WTC11 (cell line): ENCODE results near the gene EXOSC7.

Experiments used
- CBFB ChIP-seq: sonication (generic); formaldehyde crosslinking; IDR thresholded peaks from 2 replicates; pipeline ENCODE4 v1.8.1; 2022; ENCODE audit warnings: mild to moderate bottlenecking, low read depth, missing genetic modification reagents
- ESRRA ChIP-seq: sonication (generic); formaldehyde crosslinking; IDR thresholded peaks from 2 replicates; pipeline ENCODE4 v1.8.1; 2022; ENCODE audit warnings: mild to moderate bottlenecking, missing genetic modification reagents, borderline replicate concordance
- FOXK1 ChIP-seq: sonication (generic); formaldehyde crosslinking; IDR thresholded peaks from 2 replicates; pipeline ENCODE4 v1.8.0; 2022; ENCODE audit warnings: mild to moderate bottlenecking, moderate library complexity, missing genetic modification reagents
- MYBL2 ChIP-seq: sonication (generic); formaldehyde crosslinking; IDR thresholded peaks from 2 replicates; pipeline ENCODE4 v1.8.1; 2023; ENCODE audit warnings: mild to moderate bottlenecking, moderate library complexity, missing genetic modification reagents
- TP53 ChIP-seq: sonication (generic); formaldehyde crosslinking; IDR thresholded peaks from 2 replicates; pipeline ENCODE4 v1.8.1; 2023; ENCODE audit warnings: mild to moderate bottlenecking, missing genetic modification reagents
- TF ChIP-seq, protein P1 (sequence below): sonication (generic); formaldehyde crosslinking; IDR thresholded peaks from 2 replicates; pipeline ENCODE4 v1.8.0; 2022; ENCODE audit warnings: mild to moderate bottlenecking, missing genetic modification reagents
- TF ChIP-seq, protein P2 (sequence below): fragments of 200-600 bp; IDR thresholded peaks from 2 replicates; pipeline ENCODE4 v1.8.0; 2022; ENCODE audit warnings: antibody characterized with exemption
- TF ChIP-seq, protein P3 (sequence below): sonication (generic); formaldehyde crosslinking; IDR thresholded peaks from 2 replicates; pipeline ENCODE4 v1.8.1; 2023; ENCODE audit warnings: mild to moderate bottlenecking, missing genetic modification reagents
- TF ChIP-seq, protein P4 (sequence below): sonication (generic); formaldehyde crosslinking; IDR thresholded peaks from 2 replicates; pipeline ENCODE4 v1.8.1; 2022; ENCODE audit warnings: low read depth, missing genetic modification reagents, borderline replicate concordance
- TF ChIP-seq, protein P5 (sequence below): sonication (generic); formaldehyde crosslinking; IDR thresholded peaks from 2 replicates; pipeline ENCODE4 v1.8.0; 2022; ENCODE audit warnings: mild to moderate bottlenecking, missing genetic modification reagents
- TF ChIP-seq, protein P6 (sequence below): sonication (generic); formaldehyde crosslinking; IDR thresholded peaks from 2 replicates; pipeline ENCODE4 v1.8.0; 2022; ENCODE audit warnings: mild to moderate bottlenecking, missing genetic modification reagents
- TF ChIP-seq, protein P7 (sequence below): sonication (generic); formaldehyde crosslinking; IDR thresholded peaks from 2 replicates; pipeline ENCODE4 v1.8.1; 2023; ENCODE audit warnings: mild to moderate bottlenecking, missing genetic modification reagents, moderate library complexity

DNA sequence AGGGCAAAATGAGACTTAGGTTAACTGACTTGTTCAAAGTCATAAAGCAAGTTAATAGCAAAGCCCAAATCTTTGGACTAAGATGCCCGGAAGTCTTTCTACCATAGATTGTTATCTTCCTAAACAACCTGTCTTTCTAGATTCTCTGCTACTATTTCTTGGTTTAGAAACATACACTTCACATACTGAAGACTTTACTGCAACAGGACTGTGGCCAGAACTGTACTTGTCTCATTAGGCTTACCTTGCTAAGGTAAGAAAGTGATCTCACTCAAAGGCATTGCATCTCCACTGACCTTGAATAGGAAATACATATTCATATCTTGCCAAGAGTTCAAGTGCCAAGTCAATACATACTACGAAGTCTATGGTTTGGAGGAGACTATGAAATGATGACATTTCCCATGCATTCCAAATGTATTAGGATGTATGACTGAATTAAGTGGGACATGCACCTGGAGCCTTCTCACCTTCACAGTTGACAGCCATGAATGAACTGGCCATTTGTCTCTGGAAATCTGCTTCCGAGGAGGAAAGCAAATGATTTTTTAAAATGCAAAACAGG lies 5.0 kb upstream of the EXOSC7 start:
- TF ChIP-seq, protein P1, sequence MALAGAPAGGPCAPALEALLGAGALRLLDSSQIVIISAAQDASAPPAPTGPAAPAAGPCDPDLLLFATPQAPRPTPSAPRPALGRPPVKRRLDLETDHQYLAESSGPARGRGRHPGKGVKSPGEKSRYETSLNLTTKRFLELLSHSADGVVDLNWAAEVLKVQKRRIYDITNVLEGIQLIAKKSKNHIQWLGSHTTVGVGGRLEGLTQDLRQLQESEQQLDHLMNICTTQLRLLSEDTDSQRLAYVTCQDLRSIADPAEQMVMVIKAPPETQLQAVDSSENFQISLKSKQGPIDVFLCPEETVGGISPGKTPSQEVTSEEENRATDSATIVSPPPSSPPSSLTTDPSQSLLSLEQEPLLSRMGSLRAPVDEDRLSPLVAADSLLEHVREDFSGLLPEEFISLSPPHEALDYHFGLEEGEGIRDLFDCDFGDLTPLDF: no peak
- TF ChIP-seq, protein P2, sequence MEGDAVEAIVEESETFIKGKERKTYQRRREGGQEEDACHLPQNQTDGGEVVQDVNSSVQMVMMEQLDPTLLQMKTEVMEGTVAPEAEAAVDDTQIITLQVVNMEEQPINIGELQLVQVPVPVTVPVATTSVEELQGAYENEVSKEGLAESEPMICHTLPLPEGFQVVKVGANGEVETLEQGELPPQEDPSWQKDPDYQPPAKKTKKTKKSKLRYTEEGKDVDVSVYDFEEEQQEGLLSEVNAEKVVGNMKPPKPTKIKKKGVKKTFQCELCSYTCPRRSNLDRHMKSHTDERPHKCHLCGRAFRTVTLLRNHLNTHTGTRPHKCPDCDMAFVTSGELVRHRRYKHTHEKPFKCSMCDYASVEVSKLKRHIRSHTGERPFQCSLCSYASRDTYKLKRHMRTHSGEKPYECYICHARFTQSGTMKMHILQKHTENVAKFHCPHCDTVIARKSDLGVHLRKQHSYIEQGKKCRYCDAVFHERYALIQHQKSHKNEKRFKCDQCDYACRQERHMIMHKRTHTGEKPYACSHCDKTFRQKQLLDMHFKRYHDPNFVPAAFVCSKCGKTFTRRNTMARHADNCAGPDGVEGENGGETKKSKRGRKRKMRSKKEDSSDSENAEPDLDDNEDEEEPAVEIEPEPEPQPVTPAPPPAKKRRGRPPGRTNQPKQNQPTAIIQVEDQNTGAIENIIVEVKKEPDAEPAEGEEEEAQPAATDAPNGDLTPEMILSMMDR: no peak
- no peak for TF ChIP-seq FOXK1 (CRISPR knock-in tag)
- TF ChIP-seq, protein P3, sequence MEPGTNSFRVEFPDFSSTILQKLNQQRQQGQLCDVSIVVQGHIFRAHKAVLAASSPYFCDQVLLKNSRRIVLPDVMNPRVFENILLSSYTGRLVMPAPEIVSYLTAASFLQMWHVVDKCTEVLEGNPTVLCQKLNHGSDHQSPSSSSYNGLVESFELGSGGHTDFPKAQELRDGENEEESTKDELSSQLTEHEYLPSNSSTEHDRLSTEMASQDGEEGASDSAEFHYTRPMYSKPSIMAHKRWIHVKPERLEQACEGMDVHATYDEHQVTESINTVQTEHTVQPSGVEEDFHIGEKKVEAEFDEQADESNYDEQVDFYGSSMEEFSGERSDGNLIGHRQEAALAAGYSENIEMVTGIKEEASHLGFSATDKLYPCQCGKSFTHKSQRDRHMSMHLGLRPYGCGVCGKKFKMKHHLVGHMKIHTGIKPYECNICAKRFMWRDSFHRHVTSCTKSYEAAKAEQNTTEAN: no peak
- no peak for TF ChIP-seq ESRRA (CRISPR knock-in tag)
- no peak for TF ChIP-seq MYBL2 (CRISPR knock-in tag)
- no peak for TF ChIP-seq TP53 (CRISPR knock-in tag)
- TF ChIP-seq CBFB (CRISPR knock-in tag): no peak
- TF ChIP-seq, protein P4, sequence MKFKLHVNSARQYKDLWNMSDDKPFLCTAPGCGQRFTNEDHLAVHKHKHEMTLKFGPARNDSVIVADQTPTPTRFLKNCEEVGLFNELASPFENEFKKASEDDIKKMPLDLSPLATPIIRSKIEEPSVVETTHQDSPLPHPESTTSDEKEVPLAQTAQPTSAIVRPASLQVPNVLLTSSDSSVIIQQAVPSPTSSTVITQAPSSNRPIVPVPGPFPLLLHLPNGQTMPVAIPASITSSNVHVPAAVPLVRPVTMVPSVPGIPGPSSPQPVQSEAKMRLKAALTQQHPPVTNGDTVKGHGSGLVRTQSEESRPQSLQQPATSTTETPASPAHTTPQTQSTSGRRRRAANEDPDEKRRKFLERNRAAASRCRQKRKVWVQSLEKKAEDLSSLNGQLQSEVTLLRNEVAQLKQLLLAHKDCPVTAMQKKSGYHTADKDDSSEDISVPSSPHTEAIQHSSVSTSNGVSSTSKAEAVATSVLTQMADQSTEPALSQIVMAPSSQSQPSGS (CRISPR knock-in tag): no peak
- TF ChIP-seq, protein P5, sequence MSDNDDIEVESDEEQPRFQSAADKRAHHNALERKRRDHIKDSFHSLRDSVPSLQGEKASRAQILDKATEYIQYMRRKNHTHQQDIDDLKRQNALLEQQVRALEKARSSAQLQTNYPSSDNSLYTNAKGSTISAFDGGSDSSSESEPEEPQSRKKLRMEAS (CRISPR knock-in tag): no peak
- TF ChIP-seq, protein P6, sequence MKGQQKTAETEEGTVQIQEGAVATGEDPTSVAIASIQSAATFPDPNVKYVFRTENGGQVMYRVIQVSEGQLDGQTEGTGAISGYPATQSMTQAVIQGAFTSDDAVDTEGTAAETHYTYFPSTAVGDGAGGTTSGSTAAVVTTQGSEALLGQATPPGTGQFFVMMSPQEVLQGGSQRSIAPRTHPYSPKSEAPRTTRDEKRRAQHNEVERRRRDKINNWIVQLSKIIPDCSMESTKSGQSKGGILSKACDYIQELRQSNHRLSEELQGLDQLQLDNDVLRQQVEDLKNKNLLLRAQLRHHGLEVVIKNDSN (CRISPR knock-in tag): no peak
- TF ChIP-seq, protein P7, sequence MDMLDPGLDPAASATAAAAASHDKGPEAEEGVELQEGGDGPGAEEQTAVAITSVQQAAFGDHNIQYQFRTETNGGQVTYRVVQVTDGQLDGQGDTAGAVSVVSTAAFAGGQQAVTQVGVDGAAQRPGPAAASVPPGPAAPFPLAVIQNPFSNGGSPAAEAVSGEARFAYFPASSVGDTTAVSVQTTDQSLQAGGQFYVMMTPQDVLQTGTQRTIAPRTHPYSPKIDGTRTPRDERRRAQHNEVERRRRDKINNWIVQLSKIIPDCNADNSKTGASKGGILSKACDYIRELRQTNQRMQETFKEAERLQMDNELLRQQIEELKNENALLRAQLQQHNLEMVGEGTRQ (CRISPR knock-in tag): no peak
